Smooth muscle cell (in vitro differentiated cells): ENCODE data around the gene PTPRG. TPM values are rescaled to one million over a fixed set of nuclear protein-coding genes. Genes with fewer than 3 reads are reported as not detected.

Source experiments
- DNase-seq: peaks from one replicate; lab custom pipeline; 2025; ENCODE audit not compliant: unreplicated experiment; lab: John Stamatoyannopoulos, UW
- H2AFZ ChIP-seq: fragments of 200-600 bp; sonication (generic); 2 replicates; pipeline ENCODE4 v1.6.0; 2016; ENCODE audit warnings: antibody characterized with exemption, low read depth, mild to moderate bottlenecking
- H3F3A ChIP-seq: fragments of 200-600 bp; sonication (generic); 2 replicates; pipeline ENCODE4 v1.6.0; 2017; ENCODE audit warnings: antibody characterized with exemption, low read depth
- H3K27ac ChIP-seq: fragments of 200-600 bp; sonication (generic); 2 replicates; pipeline ENCODE4 v1.5.1; 2016; ENCODE audit warnings: low read depth, mild to moderate bottlenecking
- H3K27me3 ChIP-seq: fragments of 200-600 bp; sonication (generic); 2 replicates; pipeline ENCODE4 v1.6.1; 2016; ENCODE audit warnings: low read depth, mild to moderate bottlenecking
- H3K36me3 ChIP-seq: fragments of 200-600 bp; sonication (generic); 2 replicates; pipeline ENCODE4 v1.5.1; 2016; ENCODE audit warnings: low read depth
- H3K4me1 ChIP-seq: fragments of 200-600 bp; sonication (generic); 2 replicates; pipeline ENCODE4 v1.5.1; 2016; ENCODE audit warnings: low read depth
- H3K4me2 ChIP-seq: fragments of 200-600 bp; sonication (generic); 2 replicates; pipeline ENCODE4 v1.6.0; 2016; ENCODE audit warnings: mild to moderate bottlenecking
- H3K4me3 ChIP-seq: fragments of 200-600 bp; sonication (generic); 2 replicates; pipeline ENCODE4 v1.5.1; 2016; ENCODE audit warnings: mild to moderate bottlenecking
- H3K79me2 ChIP-seq: fragments of 200-600 bp; sonication (generic); 2 replicates; pipeline ENCODE4 v1.6.0; 2016; ENCODE audit warnings: low read depth, mild to moderate bottlenecking
- H3K9ac ChIP-seq: fragments of 200-600 bp; sonication (generic); 2 replicates; pipeline ENCODE4 v1.6.0; 2016; ENCODE audit warnings: low read depth
- H3K9me3 ChIP-seq: fragments of 200-600 bp; sonication (generic); replicated peaks from 2 replicates; pipeline ENCODE4 v1.5.1; 2016; ENCODE audit warnings: low read depth
- H4K20me1 ChIP-seq: fragments of 200-600 bp; sonication (generic); 2 replicates; pipeline ENCODE4 v1.6.0; 2016; ENCODE audit warnings: low read depth
- CTCF ChIP-seq: fragments of 200-600 bp; sonication (generic); IDR thresholded peaks from 2 replicates; pipeline ENCODE4 v1.5.1; 2017; ENCODE audit warnings: borderline replicate concordance, mild to moderate bottlenecking, antibody characterized with exemption; ENCODE audit not compliant: insufficient read depth, poor library complexity, severe bottlenecking
- WGBS: methylation state at CpG from one replicate; pipeline ENCODE4 v1.1.7; 2016; ENCODE audit warnings: low lambda C conversion rate; 5-methylcytosine and 5-hydroxymethylcytosine counted together
- polyA plus RNA-seq: library from polyadenylated mRNA; unstranded; fragments of >200 nt; fragmentation: Nextera tagmentation; extraction: Ambion mirVana; gene quantifications from 2 replicates; pipeline ENCODE4 v1.2.1, GENCODE V29; 2016
- total RNA-seq: library from RNA; depleted of rRNA; stranded (reverse); fragments of >200 nt; gene quantifications from 2 replicates; pipeline ENCODE4 v1.2.3, GENCODE V29; 2014

Gene PTPRG
- total and polyA plus RNA-seq, 2 experiments from 2014 or later, result 21.2 to 87.3 TPM

DNA sequence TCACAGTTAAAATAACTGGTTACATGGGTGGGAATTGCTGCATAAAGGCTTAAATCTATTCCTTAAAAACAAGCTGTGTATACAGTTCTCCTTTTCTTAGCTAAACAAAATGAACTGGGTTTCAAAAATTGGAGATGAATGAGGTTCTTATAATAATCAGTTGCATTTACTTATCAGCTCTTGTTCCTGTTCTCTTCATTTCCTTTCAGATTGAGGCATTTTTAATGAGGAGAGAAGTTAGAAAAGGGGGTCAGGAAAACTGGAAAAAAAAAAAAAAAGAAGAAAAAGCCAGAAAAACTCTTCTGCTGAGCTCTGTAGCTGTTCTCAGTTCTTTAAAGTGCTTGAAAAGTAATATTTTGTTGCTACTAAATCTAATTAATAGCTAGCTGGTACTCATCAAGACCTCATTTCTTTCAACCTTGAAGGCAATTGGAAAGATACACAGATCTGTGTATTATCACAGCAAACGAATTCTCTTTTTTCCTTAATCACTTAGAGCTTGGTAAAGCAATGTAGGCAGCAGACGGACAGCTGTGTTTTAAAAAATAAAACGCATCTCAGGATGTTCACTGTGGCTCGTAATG is 32.2 kb downstream of the PTPRG start:
- Histone ChIP-seq H3K9me3 (no peaks in the 10 kb centered on the region), H4K20me1 (peaks cover 94% of the 10 kb centered on the region), H3K27me3 (no peaks in the 10 kb centered on the region), H2AFZ (no peak overlapping the region), H3K27ac (no peak overlapping the region), H3K79me2 (peaks cover 63% of the 10 kb centered on the region), H3K36me3 (no peaks in the 10 kb centered on the region), H3K4me2 (no peak overlapping the region), H3K4me3 (no peak overlapping the region), H3K9ac (no peak overlapping the region), H3K4me1 (peaks cover 15% of the 10 kb centered on the region), H3F3A (no peaks in the 10 kb centered on the region)
- TF ChIP-seq CTCF, result no peak
- DNase-seq, result no peak
- 76% methylated on average over 4 of the region's 4 CpGs for WGBS

DNA sequence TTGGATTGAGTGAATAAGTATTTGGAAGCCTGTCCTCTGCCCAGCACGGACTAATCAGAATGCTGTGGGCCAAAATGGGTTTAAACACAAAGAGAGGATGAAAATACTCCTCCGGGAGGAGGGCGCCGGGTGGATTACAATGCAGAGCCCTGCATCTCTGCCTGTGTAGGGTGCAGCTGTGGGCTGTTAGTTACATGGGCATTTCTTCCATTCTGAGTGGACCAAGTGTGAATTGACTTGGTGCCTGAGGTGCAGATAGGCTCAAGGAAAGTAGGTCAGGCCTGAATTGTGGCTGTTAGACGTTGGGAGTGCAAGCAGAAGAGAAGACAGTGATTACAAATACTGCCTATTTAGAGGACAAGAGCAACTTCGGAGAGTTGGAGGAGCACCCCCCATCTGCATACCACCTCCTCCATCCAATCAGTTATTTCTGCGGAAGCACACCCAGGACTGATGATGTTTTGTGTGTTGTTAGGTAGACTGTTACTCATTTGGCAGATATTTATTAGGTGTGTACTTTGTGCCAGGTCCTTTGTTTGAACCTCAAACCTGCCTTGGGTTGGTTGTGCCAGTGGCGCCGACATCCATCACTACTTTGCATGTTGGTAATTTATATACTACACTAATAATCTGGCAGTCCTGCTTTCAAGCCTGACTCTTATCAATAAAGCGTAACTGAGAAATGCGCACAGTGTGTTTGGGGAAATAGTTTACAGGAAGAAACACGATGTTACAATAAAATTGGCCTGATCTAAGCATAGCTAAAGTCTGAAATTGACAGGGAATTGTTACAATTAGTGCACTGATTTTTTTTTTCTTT is 33.0 kb downstream of the PTPRG start:
- Histone ChIP-seq H3K9ac (no peak overlapping the region), H4K20me1 (peaks cover 94% of the 10 kb centered on the region), H3F3A (no peaks in the 10 kb centered on the region), H3K79me2 (peaks cover 59% of the 10 kb centered on the region), H3K4me2 (peak overlapping the region; percentile 67), H3K9me3 (no peaks in the 10 kb centered on the region), H3K36me3 (no peaks in the 10 kb centered on the region), H2AFZ (peak overlapping the region; percentile 10), H3K27me3 (no peaks in the 10 kb centered on the region), H3K4me3 (peak overlapping the region; percentile 14), H3K4me1 (peaks cover 15% of the 10 kb centered on the region), H3K27ac (no peak overlapping the region)
- no peak for TF ChIP-seq CTCF
- 75% methylated on average over 12 of the region's 12 CpGs for whole genome bisulfite sequencing
- no peak for DNase-seq

DNA sequence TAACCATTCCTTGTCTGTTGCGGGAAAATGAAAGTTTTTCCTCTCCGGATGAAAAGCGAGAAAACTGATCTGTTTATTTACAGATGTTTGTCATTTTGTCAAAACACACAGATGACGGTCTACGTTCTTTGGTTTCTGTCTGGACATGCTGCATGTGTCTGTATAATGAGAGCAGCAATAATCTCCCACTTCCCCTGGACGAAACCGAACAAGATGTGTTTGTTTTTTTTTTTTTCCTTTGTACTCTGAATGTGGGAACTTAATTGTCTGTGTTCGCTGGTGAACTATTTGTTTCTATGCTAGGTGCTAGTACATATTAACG is 33.6 kb downstream of the PTPRG start:
- Histone ChIP-seq H3K4me3 (peak overlapping the region; percentile 14), H2AFZ (peak overlapping the region; percentile 10), H3K4me1 (peaks cover 15% of the 10 kb centered on the region), H3K36me3 (no peaks in the 10 kb centered on the region), H3K27ac (no peak overlapping the region), H3F3A (no peaks in the 10 kb centered on the region), H3K9ac (no peak overlapping the region), H3K79me2 (peaks cover 62% of the 10 kb centered on the region), H3K9me3 (no peaks in the 10 kb centered on the region), H4K20me1 (peaks cover 94% of the 10 kb centered on the region), H3K27me3 (no peaks in the 10 kb centered on the region), H3K4me2 (peak overlapping the region; percentile 67)
- no peak for DNase-seq
- no peak for TF ChIP-seq CTCF
- 47% methylated on average over 9 of the region's 9 CpGs for WGBS
